NCI-H446 (cell line): ENCODE results near the gene MEX3D.

Source experiments
- DNase-seq, 2 experiments: peaks; one replicate each; lab custom pipeline; 2025; lab: John Stamatoyannopoulos, UW

MEX3D gene

DNA sequence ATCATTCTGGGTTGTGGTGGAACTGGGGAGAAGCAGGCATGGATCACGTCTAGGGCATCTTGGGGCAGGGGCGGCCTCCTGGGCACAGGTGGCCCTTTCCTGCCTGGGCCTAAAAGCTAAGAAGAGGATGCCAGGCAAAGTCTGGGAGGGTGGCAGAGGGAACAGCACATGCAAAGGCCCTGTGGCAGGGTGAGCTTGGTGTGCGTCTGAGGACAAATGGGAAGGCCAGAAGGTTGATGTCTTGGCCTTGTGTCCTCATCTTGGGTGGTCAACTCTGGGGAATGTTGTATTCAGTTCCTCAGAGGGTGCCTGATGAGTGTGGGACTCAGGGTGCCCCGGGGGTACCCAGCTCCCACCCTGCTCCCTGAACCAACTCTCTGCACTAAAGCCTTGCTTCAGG is 49.7 kb downstream of the MEX3D start:
- DNase-seq, result no peak

DNA sequence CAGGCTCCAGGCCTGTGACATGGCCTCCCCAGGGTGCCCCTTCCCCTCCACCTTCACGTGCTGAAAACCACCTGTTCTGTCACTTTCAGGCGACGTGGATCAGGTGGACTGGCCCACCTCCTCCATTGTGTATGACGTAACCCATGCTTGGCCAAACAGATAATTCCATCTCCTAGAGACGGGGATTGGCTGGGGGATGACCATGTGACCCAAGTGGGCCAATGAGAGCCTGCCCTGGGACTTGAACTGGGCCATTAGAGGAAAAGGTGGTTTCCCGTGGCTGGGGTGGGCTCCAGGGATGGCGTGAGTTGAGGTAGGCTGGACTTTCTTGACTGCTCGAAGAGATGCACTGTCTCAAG is 51.8 kb downstream of the MEX3D start:
- peak in 1 of 2 experiments; percentile 29 for DNase-seq

DNA sequence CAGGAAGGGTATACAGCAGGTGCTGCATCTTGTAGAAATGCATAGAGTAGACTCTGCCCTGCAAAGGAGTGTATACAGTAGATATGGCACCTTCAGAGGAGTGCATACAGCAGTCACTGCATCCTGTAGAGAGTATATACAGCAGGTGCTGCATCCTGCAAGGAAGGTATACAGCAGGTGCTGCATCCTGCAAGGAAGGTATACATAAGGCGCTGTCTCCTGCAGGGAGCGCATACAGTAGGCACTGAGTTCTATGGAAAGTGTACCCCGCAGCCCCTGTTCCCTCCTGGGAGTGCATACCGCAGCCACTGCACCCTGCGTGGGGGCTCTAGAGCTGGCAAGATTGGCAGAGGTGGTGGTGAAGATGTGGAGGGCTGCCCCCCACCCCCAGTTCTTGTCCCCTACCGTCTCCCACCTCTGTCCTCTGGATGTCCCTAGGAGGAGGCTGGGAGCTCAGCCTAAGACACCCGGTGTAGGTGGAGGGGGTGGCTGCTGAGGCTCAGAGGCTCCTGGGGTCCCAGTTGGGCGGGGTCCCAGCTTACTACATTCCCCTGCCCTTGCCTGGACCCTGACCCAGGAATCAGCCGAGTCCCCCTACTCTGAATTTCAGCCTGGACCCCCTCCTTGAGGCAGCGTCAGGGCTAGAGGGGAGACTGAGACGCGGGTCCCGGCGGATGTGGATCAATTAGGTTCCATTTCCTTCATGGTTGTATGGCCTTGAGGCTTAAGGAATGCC is 53.0 kb downstream of the MEX3D start:
- no peak for DNase-seq

DNA sequence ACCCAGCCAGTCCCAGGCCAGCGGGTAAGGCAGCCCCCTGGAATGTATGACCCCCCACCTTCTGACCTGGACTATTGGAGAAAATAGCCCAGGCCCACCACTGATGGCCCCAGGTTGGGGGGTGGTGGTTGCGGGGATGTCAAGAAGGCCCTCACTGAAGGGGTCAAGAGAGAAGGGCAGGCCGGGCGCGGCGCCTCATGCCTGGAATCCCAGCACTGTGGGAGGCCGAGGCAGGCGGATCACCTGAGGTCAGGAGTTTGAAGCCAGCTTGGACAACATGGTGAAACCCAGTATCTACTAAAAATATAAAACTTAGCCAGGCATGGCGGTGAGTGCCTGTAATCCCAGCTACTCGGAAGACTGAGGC is 53.8 kb downstream of the MEX3D start:
- no peak for DNase-seq

DNA sequence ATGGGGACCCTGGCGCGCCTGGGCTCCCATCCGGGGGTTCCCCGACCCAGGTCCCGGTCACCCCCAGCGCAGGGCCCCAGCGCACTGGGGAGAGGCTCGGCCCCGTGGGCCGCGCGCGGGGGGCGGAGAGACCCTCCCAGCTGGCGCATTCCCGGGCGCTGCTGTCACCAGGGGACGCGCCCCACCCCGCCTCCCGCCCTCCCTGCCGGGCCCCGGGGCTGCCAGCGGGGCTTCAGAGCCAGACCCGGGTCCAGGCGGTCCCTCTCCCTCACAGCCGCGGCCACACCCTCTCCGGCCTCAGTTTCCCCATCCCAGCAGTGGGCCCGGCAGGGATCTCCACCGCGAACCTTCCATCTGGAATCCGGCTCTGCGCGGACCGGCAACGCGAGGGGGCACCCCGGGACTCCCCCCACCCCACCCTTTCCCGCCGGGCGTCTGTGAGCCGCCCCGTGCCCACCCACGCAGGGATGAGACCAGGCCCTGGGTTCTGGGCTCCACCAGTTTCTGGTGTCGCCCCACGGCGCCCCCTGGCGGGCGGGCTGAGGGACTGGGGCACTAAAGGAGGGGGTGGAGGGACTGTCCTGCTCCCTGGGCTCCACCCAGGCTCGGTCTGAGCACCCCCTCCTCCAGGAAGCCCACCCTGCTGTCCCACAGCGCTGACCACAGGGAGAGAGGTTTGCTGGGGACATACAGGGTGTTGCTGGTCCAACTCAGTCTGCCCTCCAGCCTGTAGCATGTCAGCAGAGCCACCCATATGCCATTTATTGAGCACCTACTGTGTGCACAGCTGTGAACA is 54.4 kb downstream of the MEX3D start:
- DNase-seq, result no peak

DNA sequence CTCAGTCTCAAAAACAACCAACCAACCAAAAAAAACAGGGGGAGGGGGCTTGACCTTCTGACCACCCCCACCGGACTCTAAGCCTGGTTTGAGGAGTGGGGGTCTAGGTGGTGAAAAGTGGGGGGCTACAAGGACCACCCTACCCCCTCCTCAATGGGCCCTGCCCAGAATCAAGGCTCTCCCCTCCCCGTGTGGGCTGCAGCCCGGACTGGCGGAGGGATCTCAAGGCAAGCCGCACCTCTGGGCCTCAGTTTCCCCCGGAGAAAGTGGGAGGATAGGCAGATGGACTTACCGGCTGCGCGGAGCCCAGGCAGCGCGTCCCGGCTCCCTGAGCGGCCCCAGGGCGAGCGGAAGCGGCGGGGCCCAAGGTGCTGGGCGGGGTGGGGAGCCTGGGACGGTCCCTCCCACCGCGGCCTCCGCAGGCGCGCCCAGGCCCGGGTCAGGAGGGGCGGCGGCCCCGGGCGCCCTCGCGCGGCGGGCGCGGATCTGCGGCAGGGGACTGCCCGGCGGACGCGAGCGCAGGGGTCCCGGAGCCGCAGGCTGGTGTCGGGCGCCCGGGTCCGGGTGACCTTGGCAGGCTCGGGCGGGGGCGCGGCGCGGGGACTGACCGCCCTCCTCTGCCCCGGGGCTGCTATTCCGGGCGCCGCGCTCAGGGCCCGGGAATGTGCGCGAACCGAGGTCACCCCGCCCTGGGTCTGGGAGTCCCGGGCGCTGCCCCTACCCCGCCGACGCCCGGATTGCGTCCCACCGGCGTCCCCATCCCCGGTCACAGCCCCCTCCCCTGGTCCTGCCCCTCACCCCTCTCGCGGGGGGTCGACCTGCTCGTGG is 55.2 kb downstream of the MEX3D start, which contains the start of gene ADAMTSL5:
Gene ADAMTSL5 (minus strand): TSS at position 349 of the 828 bp plus-strand sequence. CDS start 2,076 bp downstream, outside the sequence.
- DNase-seq, result no peak

DNA sequence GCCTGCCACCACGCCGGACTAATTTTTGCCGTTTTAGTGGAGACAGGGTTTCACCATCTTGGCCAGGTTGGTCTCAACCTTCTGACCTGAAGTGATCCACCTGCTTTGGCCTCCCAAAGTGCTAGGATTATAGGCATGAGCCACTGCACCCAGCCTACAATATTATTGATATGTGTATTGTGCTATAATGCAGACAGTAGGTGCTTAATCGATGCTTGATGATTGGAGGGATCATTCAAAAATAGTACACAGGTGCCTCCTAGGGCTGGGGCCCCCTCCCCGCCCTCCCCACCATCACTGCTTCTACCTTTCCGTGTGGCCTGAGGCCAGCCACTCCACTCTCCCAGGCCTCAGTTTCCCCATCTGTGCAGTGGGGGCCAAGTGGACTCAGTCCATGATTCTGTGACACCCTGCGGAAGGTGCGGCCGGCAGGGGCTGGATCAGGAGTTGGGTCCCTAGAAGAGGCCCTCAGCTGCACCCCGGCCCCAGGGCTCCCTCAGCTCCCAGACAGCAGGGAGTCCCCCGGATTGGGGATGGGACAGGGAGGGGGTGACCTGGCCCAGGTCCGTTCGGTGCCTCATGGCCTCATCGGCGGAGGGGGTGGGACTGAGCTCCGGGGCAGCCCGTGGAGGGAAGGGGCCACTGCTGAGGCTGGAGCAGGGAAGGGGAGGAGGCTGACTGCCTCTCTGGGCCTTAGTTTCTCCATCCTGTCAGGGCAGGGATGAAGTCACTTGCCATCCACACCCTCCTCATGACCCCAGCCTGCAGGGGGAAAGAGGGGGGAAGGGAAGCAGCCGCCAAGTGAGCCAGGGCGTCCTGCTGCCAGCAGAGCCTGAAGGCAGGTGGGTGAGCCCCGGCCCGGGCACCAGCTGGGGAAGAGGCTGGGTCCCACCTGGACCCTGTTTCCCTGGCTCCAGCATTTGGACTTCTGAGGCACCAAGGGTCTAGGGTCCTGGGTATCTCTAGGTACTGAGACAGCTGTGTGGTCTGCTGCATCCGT is 56.5 kb downstream of the MEX3D start:
- DNase-seq, result no peak

DNA sequence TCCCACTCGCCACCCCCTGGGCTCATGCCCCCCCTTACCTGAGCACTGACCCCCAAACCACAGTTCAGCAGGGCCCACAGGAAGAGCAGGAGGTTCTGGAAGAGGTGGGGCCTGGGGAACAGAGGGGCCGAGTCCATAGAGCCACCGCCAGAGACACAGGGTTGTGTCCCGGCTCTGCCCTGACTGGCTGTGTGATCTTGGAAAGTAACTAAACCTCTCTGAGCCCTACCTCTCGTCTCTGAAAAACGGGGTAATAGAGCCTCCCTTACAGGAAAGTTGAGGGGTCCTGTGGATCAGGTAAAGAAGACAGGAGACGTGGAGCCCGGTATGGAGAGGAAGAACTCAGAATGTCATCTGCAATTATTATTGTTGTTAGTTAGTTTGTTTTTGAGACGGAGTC is 57.3 kb downstream of the MEX3D start:
- no peak for DNase-seq

DNA sequence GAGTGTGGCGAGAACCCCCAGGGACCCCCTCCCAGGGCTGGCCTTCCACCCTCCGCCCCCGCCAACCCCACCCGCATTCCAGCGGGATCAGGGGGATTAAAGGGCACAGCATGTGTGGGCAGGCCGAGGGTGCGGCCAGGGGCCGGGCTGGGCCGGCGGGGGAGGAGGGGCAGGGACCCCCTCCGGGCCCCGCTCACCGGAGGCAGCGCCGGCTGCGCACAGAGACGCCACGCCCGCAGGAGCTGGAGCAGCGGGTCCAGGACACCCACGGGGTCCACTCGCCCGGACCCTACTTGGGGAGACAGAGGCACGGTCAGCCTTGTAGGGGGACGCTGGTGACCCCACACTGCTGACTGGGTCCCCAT is 57.7 kb downstream of the MEX3D start:
- no peak for DNase-seq

DNA sequence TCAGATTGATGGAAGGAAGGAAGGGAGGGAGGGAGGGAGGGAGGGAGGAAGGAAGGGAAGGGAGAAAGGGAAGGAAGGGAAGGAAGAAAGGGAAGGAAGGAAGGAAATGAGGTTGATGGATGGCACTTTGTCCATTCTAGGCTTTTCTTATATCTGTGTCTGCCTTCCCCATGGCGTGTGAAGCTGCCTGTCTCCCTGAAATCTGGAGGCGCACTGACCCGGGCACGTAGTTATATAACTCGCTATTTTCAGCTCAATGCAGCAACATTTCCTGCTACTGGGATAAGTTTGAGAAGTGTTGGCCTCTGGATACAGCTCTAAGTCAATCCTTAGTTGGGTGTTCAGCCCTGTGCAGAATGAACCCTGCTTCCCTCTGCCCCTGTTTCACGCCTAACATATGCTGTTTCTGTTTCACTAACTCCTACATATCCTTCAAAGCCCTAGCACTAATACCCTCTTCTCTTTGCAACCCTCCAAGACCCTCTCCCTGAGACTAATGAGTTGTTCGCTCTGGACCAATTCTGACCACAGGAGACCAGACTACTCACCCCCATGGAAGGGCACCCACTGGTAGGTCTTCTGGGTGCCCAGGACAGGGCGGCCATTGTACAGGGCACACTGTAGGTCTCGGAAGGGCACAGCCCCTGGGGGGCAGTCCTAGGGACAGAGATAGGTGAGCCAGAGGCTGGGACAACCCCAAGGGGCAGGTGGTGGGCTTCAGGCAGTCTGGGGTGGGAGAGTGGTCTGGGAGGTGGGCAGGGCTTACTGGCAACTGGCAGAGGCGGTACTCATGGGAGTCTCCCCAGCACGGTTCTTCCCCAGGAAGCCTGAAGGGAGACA is 58.3 kb downstream of the MEX3D start:
- no peak for DNase-seq

DNA sequence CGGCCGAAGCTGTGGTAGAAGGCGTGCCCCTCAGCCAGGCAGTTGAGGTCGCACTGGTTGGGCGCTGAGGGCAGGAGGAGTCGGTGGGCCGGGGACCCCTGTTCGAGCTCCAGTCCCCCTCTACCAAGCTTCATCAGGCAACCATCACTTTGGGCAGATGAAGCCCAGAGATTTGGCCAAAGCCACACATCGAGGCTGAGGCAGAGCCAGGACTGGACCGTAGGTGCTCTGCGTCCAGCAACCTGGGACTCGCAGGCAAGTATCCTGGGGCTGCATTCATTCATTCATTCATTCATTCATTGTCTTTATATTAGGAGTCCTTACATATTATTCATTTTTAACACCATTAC is 59.6 kb downstream of the MEX3D start:
- DNase-seq, result no peak

DNA sequence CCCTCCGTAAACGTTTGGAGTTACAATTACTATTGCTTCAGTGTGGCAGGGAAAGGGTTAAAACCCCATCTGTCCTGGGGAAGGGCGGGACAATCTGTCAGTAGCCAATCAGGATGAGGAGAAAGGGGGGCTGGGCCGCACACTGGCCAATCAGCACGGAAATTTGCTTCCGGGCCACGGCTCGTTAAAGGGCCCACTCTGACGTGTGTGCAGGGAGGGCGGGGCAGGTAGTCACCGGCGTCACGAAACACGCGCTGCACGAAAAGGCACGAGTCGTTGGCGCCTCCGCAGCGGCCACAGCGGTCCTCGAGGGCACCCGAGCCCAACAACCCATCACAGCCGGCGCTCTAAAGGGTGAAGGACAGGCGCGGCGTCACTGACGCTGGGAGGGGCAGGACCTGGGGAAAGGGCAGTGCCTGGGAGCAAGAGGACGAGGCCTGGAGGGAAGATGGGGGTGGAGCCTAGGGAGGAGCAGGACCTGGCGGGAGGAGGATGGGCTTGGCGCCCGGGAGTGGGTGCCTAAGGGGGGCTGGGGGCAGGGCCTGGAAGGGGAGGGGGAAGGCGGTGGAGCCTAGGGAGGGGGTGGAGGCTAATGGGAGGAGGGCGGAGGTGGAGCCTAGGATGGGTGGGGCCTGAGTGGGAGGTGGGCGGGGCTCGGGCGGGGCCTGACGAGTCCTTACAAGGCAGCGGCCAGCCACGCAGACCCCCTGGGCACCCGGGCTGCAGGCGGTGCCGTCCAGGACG is 60.2 kb downstream of the MEX3D start:
- DNase-seq, result peak; percentile 98 to 99

DNA sequence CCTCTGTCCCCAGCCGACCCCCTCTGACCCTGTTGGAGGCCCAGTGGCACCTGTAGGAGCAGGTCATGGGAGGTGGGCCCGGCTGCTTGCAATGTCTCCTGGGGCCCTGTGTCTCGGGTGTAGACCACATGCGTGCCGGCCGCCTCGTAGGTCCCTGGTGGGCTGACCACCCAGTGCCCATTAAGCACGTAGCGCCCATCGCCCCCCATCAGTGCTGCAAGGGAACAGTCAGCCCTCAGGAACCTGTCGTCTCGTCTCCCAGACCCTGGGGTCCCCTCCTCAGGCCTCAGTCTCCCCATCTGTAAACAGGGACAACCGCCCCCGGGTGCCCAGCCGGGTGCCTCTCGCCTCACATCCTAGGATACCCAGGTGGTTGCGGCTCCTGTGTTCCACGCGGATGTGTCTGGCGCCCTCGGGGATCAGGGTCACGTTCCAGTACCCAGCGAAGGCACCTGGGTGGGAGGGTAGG is 60.9 kb downstream of the MEX3D start:
- DNase-seq, result no peak

DNA sequence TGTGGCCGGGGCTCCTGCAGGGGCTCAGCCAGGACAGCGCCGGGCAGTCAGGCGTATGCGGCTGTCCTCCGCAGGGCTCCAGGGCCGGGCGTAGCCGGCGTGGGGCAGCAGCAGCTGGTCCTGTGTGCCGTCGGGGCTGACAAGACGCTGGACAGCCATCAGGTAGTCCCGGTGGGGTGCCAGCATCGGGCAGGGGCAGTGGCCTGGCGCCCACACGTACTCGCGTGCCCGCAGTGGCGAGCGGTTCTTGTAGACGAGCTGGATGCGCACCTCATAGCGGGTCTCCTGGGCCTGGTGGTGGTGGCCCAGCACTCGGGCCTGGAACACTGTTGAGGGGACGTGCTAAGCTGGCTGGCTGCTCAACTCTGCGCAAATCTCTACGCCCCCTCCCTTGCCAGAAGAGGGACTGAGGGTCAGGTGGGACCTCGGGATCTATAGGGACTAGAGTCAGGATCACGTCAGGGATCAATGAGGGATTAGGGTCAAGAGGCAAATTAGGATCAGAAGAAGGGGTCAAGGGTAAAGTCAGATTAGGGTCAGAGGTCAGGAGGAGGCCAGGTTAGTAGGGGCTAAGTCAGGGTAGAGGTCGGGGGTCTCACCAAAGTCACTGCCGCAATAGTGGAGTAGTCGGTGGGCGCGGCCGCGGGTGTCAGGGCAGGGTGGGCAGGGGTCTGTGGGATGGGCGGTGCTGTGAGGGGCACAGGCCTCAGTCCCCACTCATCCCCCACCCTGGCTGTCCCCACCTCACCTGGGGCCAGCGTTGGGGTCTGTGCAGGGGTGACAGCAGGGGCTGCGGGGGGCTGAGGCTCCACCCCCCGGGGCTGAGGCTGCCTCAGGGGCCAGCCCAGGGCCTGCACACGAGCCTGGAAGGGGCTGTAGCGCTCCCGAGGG is 61.9 kb downstream of the MEX3D start:
- DNase-seq, result no peak

DNA sequence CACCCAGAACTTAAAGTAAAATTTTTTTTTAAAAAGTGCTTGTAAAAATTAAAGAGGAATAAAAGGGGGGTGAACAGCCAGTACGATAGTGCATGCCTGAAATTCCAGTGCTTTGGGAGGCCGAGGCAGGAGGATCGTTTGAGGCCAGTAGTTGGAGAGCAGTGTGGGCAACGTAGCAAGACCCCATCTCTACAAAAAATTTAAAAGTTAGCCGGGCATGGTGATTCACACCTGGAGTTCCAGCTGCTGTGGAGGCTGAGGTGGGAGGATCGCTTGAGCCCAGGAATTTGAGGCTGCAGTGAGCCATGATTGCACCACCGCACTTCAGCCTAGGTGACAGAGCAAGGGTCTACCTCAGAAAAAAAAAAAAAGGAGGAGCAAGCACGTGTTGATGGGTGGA is 63.1 kb downstream of the MEX3D start:
- DNase-seq, result no peak
